IMR-90 (cell line): ENCODE data around the gene TMA7. TPM values are rescaled to one million over a fixed set of nuclear protein-coding genes. Genes with fewer than 3 reads are reported as not detected.

ENCODE experiments used
- ATAC-seq: fragments of 200-7000 bp; cut with Tn5 transposase; 2 replicates; pipeline ENCODE4 v1.9.1; 2020; ENCODE audit warnings: low read depth, mild to moderate bottlenecking, moderate library complexity
- BruUV-seq: library from RNA; stranded (reverse); fragments of 400-500 nt; replicated peaks from 2 replicates; lab custom pipeline; 2021; lab: Mats Ljungman, UMichigan
- CTCF ChIA-PET: fragments of 300-600 bp; formaldehyde crosslinking; extraction: SDS; loops from one replicate; lab custom pipeline; 2021; ENCODE audit warnings: antibody characterized with exemption; lab: Yijun Ruan, JAX
- POLR2A ChIA-PET: fragments of 300-600 bp; sonication (Branson Sonifier 250); formaldehyde crosslinking; loops from one replicate; lab custom pipeline; 2022; ENCODE audit warnings: antibody characterized with exemption; ENCODE audit not compliant: unreplicated experiment; lab: Charles Lee
- DNase-seq: peaks from one replicate; pipeline ENCODE4 v3.0.0; 2013
- H2AFZ ChIP-seq: replicated peaks from 2 replicates; pipeline ENCODE3; 2013; ENCODE audit warnings: low read length, mild to moderate bottlenecking; ENCODE audit not compliant: poor library complexity
- H2AK5ac ChIP-seq: 2 replicates; pipeline ENCODE4 v1.6.1; 2013; ENCODE audit warnings: low read depth, low read length, inconsistent platforms
- H2AK9ac ChIP-seq: replicated peaks from 2 replicates; pipeline ENCODE3; 2013; ENCODE audit warnings: mild to moderate bottlenecking, low read depth, low read length, moderate library complexity; ENCODE audit not compliant: poor library complexity
- H2BK120ac ChIP-seq: 2 replicates; pipeline ENCODE4 v1.6.1; 2013; ENCODE audit warnings: low read depth, low read length, inconsistent platforms
- H2BK15ac ChIP-seq: 3 replicates; pipeline ENCODE4 v1.6.1; 2013; ENCODE audit warnings: low read depth, low read length, inconsistent platforms
- H2BK20ac ChIP-seq: 2 replicates; pipeline ENCODE4 v1.6.1; 2013; ENCODE audit warnings: low read depth, mild to moderate bottlenecking, inconsistent platforms, low read length, moderate library complexity
- H2BK5ac ChIP-seq: 2 replicates; pipeline ENCODE4 v1.6.1; 2013; ENCODE audit warnings: mild to moderate bottlenecking, low read depth, low read length, inconsistent platforms; ENCODE audit not compliant: poor library complexity, severe bottlenecking
- H3K14ac ChIP-seq: replicated peaks from 2 replicates; pipeline ENCODE4 v1.6.1; 2013; ENCODE audit warnings: low read depth, low read length, inconsistent platforms
- H3K18ac ChIP-seq: 2 replicates; pipeline ENCODE4 v1.6.1; 2013; ENCODE audit warnings: low read depth, low read length, control low read depth
- H3K23ac ChIP-seq: 2 replicates; pipeline ENCODE4 v1.6.1; 2013; ENCODE audit warnings: low read depth, low read length, inconsistent platforms
- H3K27ac ChIP-seq: 2 replicates; pipeline ENCODE4 v1.5.1; 2013; ENCODE audit warnings: mild to moderate bottlenecking, control low read depth, low read length; ENCODE audit not compliant: insufficient read depth
- H3K27me3 ChIP-seq: 2 replicates; pipeline ENCODE4 v1.6.1; 2013; ENCODE audit warnings: low read length; ENCODE audit not compliant: control insufficient read depth, insufficient read depth
- H3K36me3 ChIP-seq: 2 replicates; pipeline ENCODE4 v1.6.1; 2013; ENCODE audit warnings: low read length, mixed read lengths; ENCODE audit not compliant: control insufficient read depth, insufficient read depth
- H3K4ac ChIP-seq: 2 replicates; pipeline ENCODE4 v1.6.1; 2013; ENCODE audit warnings: low read depth, low read length, inconsistent platforms
- H3K4me1 ChIP-seq: 2 replicates; pipeline ENCODE4 v1.6.1; 2013; ENCODE audit warnings: low read length, mixed read lengths; ENCODE audit not compliant: control insufficient read depth, insufficient read depth
- H3K4me2 ChIP-seq: 2 replicates; pipeline ENCODE4 v1.6.1; 2013; ENCODE audit warnings: low read depth, mild to moderate bottlenecking, control low read depth, low read length, moderate library complexity
- H3K4me3 ChIP-seq: 2 replicates; pipeline ENCODE4 v1.5.1; 2013; ENCODE audit warnings: low read depth, mild to moderate bottlenecking, control low read depth, low read length, moderate library complexity; ENCODE audit not compliant: insufficient read depth
- H3K56ac ChIP-seq: 2 replicates; pipeline ENCODE4 v1.6.1; 2013; ENCODE audit warnings: low read length, inconsistent platforms; ENCODE audit not compliant: insufficient read depth; ENCODE audit errors: extremely low read depth
- H3K79me1 ChIP-seq, 2 experiments: 2 replicates each; pipeline ENCODE4 v1.6.1; 2013; ENCODE audit warnings: low read length in 2 of 2, inconsistent platforms in 1 of 2, low read depth in 1 of 2
- H3K9ac ChIP-seq: 2 replicates; pipeline ENCODE4 v1.6.1; 2013; ENCODE audit warnings: low read depth, low read length, control low read depth
- H3K9me1 ChIP-seq: 2 replicates; pipeline ENCODE4 v1.6.1; 2013; ENCODE audit warnings: low read length, inconsistent platforms; ENCODE audit not compliant: insufficient read depth
- H3K9me3 ChIP-seq: 2 replicates; pipeline ENCODE4 v1.6.1; 2013; ENCODE audit warnings: low read length; ENCODE audit not compliant: control insufficient read depth, insufficient read depth
- H4K20me1 ChIP-seq: 2 replicates; pipeline ENCODE4 v1.6.1; 2013; ENCODE audit warnings: low read length, inconsistent platforms; ENCODE audit not compliant: insufficient read depth
- H4K5ac ChIP-seq: 2 replicates; pipeline ENCODE4 v1.6.1; 2013; ENCODE audit warnings: mild to moderate bottlenecking, low read depth, low read length, control low read depth
- H4K8ac ChIP-seq, 2 experiments: 2 replicates each; pipeline ENCODE4 v1.6.1; 2013; ENCODE audit warnings: low read depth in 2 of 2, low read length in 2 of 2, control low read depth in 1 of 2, inconsistent platforms in 1 of 2
- H4K91ac ChIP-seq: 2 replicates; pipeline ENCODE4 v1.6.1; 2013; ENCODE audit warnings: low read depth, low read length, inconsistent platforms; ENCODE audit not compliant: insufficient read depth
- CHD1 ChIP-seq: IDR thresholded peaks from 2 replicates; pipeline ENCODE4 v1.6.1; 2012; ENCODE audit warnings: low read depth, low read length, improper control_type of control experiment
- FOS ChIP-seq: fragments of 150-350 bp; IDR thresholded peaks from 2 replicates; pipeline ENCODE4 v1.6.1; 2016; ENCODE audit warnings: low read depth, low read length
- MAFK ChIP-seq: IDR thresholded peaks from 2 replicates; pipeline ENCODE4 v1.6.1; 2012; ENCODE audit warnings: low read depth, low read length, improper control_type of control experiment
- MAZ ChIP-seq: IDR thresholded peaks from 2 replicates; pipeline ENCODE4 v1.6.1; 2012; ENCODE audit warnings: low read depth, mild to moderate bottlenecking, low read length, improper control_type of control experiment, moderate library complexity, borderline replicate concordance
- MXI1 ChIP-seq: IDR thresholded peaks from 2 replicates; pipeline ENCODE4 v1.6.1; 2012; ENCODE audit warnings: low read depth, mild to moderate bottlenecking, low read length, moderate library complexity, borderline replicate concordance
- NFE2L2 ChIP-seq: fragments of 150-350 bp; IDR thresholded peaks from 2 replicates; pipeline ENCODE4 v1.6.1; 2016; ENCODE audit warnings: low read depth, mild to moderate bottlenecking, low read length
- POLR2A ChIP-seq: IDR thresholded peaks from 2 replicates; pipeline ENCODE4 v1.6.1; 2012; ENCODE audit warnings: mild to moderate bottlenecking, low read depth, low read length
- RCOR1 ChIP-seq: IDR thresholded peaks from 2 replicates; pipeline ENCODE4 v1.6.1; 2012; ENCODE audit warnings: mild to moderate bottlenecking, low read length, improper control_type of control experiment; ENCODE audit not compliant: insufficient replicate concordance
- RFX5 ChIP-seq: IDR thresholded peaks from 2 replicates; pipeline ENCODE4 v1.8.0; 2012; ENCODE audit warnings: low read depth, mild to moderate bottlenecking, low read length, moderate library complexity
- SMC3 ChIP-seq: fragments of 150-350 bp; IDR thresholded peaks from 2 replicates; pipeline ENCODE4 v1.6.1; 2016; ENCODE audit warnings: low read depth, mild to moderate bottlenecking, antibody characterized with exemption, low read length, moderate library complexity
- whole genome bisulfite sequencing, 2 experiments: methylation state at CpG; one replicate each; pipeline versions ENCODE4 v1.1.5 to v1.1.7; 2013; ENCODE audit warnings: missing lambda C conversion rate in 2 of 2; ENCODE audit not compliant: insufficient read length in 1 of 2; ENCODE audit errors: extremely low coverage in 2 of 2; 5-methylcytosine and 5-hydroxymethylcytosine counted together
- dilution Hi-C: fragments of 300-500 bp; cut with HindIII; formaldehyde crosslinking; loops from one replicate; pipeline ENCODE4 v1.14.3; 2018; ENCODE audit warnings: low sequenced_read_pairs; ENCODE audit not compliant: unreplicated experiment
- in situ Hi-C: fragments of 300-500 bp; cut with MboI; formaldehyde crosslinking; loops from 3 replicates; pipeline ENCODE4 v1.14.3; 2019; ENCODE audit warnings: low sequenced_read_pairs, inconsistent platforms, mixed read lengths
- intact Hi-C: fragments of 100-400 bp; cut with micrococcal nuclease; formaldehyde crosslinking; loops from 2 replicates; pipeline ENCODE4 v1.10.0; 2022
- polyA plus RNA-seq, 3 experiments: library from polyadenylated mRNA; depleted of rRNA; stranded (reverse); fragments of >200 nt; gene quantifications; 2 replicates each; pipeline ENCODE4 v1.2.3, GENCODE V29; 2012; ENCODE audit warnings: low replicate concordance in 1 of 3
- total RNA-seq: library from RNA; depleted of rRNA; stranded (reverse); fragments of >200 nt; gene quantifications from 2 replicates; pipeline ENCODE4 v1.2.3, GENCODE V29; 2012
- TF ChIP-seq, protein P1 (sequence below): fragments of 150-350 bp; IDR thresholded peaks from 2 replicates; pipeline ENCODE4 v1.6.1; 2016; ENCODE audit warnings: low read depth, mild to moderate bottlenecking, low read length, moderate library complexity, borderline replicate concordance
- TF ChIP-seq, protein P2 (sequence below): fragments of 150-350 bp; IDR thresholded peaks from 2 replicates; pipeline ENCODE4 v1.6.1; 2017; ENCODE audit warnings: mild to moderate bottlenecking, antibody characterized with exemption, low read length, low read depth
- TF ChIP-seq, protein P3 (sequence below): conservative IDR thresholded peaks from 2 replicates; pipeline ENCODE4 v1.5.1; 2012; ENCODE audit warnings: mild to moderate bottlenecking, low read depth, low read length, improper control_type of control experiment

TMA7 gene
- total and polyA plus RNA-seq, 2 of the 4 experiments (the other 2 are of a cell fraction) = 81.9 to 240 TPM

DNA sequence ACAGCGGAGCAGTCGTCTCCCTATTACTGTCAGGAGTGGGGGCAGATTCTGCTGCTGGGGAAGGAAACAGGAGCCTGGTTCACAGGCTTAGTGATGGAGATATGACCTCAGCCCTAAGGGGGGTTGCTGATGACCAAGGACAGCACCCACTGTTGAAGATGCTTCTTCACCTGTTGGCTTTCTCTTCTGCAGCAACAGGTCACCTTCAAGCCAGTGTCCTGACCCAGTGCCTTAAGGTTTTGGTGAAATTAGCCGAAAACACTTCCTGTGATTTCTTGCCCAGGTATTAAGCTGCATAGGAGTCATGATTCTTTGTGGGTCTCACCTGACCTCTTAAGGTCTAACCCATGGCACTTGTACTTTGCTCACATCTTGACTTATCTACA, 20.5 kb downstream of the TMA7 start:
- Histone ChIP-seq H4K20me1 (no peaks in the 10 kb centered on the region; the same call in 1 of the 2 replicates), H3K18ac (no peak overlapping the region), H3K4me2 (no peak overlapping the region), H3K79me1 (no peaks in the 10 kb centered on the region; a peak in 1 of 4 replicates), H4K8ac (no peak overlapping the region), H3K56ac (no peak overlapping the region), H2BK20ac (no peak overlapping the region), H3K9ac (no peak overlapping the region), H2AK9ac (no peak overlapping the region), H2AK5ac (no peak overlapping the region), H3K9me1 (no peaks in the 10 kb centered on the region), H3K27me3 (no peaks in the 10 kb centered on the region), H3K36me3 (peaks cover 28% of the 10 kb centered on the region), H3K4ac (no peak overlapping the region), H3K4me1 (peaks cover 4% of the 10 kb centered on the region), H2BK15ac (no peak overlapping the region), H2AFZ (no peak overlapping the region), H2BK5ac (no peak overlapping the region), H4K5ac (no peak overlapping the region), H3K23ac (no peak overlapping the region), H3K9me3 (no peaks in the 10 kb centered on the region), H4K91ac (no peak overlapping the region), H3K27ac (no peak overlapping the region), H3K14ac (no peak overlapping the region), H2BK120ac (no peak overlapping the region), H3K4me3 (no peak overlapping the region)
- POLR2A ChIA-PET = no interaction called here
- no CpG with 5 or more reads among the region's 3 CpGs for WGBS, 2 experiments
- no TSS peak for BruUV-seq
- ATAC-seq = no peak
- in situ Hi-C loops = loop anchor here (10.0 kb wide), 1 partner anchor 204 kb away; the partner anchor contains the start of gene CELSR3
- intact Hi-C loops = no loop called here
- dilution Hi-C loops = no loop called here
- no peak for DNase-seq
- CTCF ChIA-PET = no interaction called here
- TF ChIP-seq, protein P1, sequence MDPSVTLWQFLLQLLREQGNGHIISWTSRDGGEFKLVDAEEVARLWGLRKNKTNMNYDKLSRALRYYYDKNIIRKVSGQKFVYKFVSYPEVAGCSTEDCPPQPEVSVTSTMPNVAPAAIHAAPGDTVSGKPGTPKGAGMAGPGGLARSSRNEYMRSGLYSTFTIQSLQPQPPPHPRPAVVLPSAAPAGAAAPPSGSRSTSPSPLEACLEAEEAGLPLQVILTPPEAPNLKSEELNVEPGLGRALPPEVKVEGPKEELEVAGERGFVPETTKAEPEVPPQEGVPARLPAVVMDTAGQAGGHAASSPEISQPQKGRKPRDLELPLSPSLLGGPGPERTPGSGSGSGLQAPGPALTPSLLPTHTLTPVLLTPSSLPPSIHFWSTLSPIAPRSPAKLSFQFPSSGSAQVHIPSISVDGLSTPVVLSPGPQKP = no peak
- no peak for TF ChIP-seq POLR2A
- TF ChIP-seq NFE2L2 = no peak
- TF ChIP-seq RFX5 = no peak
- TF ChIP-seq MAFK = no peak
- TF ChIP-seq, protein P2, sequence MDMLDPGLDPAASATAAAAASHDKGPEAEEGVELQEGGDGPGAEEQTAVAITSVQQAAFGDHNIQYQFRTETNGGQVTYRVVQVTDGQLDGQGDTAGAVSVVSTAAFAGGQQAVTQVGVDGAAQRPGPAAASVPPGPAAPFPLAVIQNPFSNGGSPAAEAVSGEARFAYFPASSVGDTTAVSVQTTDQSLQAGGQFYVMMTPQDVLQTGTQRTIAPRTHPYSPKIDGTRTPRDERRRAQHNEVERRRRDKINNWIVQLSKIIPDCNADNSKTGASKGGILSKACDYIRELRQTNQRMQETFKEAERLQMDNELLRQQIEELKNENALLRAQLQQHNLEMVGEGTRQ = no peak
- no peak for TF ChIP-seq SMC3
- TF ChIP-seq CHD1 = no peak
- TF ChIP-seq MAZ = no peak
- no peak for TF ChIP-seq FOS
- TF ChIP-seq, protein P3, sequence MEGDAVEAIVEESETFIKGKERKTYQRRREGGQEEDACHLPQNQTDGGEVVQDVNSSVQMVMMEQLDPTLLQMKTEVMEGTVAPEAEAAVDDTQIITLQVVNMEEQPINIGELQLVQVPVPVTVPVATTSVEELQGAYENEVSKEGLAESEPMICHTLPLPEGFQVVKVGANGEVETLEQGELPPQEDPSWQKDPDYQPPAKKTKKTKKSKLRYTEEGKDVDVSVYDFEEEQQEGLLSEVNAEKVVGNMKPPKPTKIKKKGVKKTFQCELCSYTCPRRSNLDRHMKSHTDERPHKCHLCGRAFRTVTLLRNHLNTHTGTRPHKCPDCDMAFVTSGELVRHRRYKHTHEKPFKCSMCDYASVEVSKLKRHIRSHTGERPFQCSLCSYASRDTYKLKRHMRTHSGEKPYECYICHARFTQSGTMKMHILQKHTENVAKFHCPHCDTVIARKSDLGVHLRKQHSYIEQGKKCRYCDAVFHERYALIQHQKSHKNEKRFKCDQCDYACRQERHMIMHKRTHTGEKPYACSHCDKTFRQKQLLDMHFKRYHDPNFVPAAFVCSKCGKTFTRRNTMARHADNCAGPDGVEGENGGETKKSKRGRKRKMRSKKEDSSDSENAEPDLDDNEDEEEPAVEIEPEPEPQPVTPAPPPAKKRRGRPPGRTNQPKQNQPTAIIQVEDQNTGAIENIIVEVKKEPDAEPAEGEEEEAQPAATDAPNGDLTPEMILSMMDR = no peak
- TF ChIP-seq MXI1 = no peak
- TF ChIP-seq RCOR1 = no peak
